Brain pericyte (primary cell): ENCODE data around the gene BID.
"Not testable (repeated sequence)": the region's sequence is repeated elsewhere in the genome, so short reads cannot be mapped to it uniquely, and the experiment has no call there.

ENCODE experiments used
- DNase-seq: peaks from one replicate; pipeline ENCODE4 v3.0.0-alpha.2; 2012; ENCODE audit warnings: low read depth, low spot score

The BID gene

GRCh38 chr22:17769716-17770082 lies 4.6 kb downstream of the BID start:
- DNase-seq, result no peak

- no peak for DNase-seq
Measured at GRCh38 chr22:17769013-17769715, 5.1 kb downstream of the BID start.

DNA sequence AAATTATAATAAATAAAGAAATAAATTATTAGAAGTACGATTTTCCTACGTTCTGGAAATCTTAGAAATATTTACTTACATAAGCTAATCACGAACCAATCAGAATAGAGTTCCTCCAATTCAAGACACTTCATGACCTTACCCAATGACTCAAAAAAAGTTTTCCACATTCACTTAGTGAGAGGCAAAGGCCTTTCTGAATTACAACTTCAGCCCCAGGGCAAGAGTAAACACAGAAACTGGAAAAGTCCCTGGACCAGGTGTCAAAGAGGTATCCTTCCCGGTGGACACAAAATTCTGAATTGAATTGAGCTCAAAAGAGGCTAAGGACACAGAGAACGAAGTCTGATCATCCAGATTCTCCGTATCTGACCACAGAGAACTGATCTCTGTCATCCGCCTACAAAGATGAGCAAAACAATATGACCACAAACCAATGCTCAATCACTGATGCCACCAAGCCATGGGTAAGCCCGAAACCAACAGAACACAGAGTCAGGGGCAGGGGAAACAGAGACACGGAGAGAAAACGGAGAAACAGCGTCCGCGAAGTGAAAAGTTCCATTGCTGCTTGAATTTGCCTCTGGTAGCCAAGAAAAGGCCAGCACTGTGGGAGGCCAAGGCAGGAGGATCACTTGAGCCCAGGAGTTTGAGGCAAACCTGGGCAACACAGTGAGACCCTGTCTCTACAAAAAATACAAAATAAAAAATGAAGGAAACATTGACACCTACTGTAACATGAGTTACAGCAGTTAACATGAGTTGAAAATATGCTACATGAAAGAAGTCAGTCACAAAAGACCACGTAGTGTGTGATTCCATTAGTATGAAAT lies 6.8 kb downstream of the BID start:
- no peak for DNase-seq

DNA sequence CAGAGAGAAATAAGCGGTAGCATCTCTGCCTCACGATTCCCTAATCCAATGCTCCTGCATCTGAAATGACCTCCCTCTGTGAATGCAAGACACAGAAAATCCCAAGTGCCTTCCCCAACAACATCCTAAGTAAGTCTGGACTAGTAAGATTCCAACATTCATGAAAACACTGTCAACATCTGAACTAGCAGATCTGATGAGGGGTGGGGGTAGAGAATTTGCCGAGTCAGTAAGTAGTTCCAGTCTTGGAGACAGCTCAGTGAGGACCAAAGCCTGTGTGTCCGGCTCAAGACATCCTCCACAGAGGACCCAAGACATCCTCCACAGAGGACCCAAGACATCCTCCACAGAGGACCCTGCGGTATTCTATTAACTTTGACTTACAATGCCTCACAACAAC lies 9.4 kb downstream of the BID start:
- DNase-seq, result not testable (repeated sequence)

- no peak for DNase-seq
Measured at GRCh38 chr22:17764036-17764435, 10.2 kb downstream of the BID start.

GRCh38 chr22:17763442-17763841 lies 10.8 kb downstream of the BID start:
- not testable (repeated sequence) for DNase-seq

DNA sequence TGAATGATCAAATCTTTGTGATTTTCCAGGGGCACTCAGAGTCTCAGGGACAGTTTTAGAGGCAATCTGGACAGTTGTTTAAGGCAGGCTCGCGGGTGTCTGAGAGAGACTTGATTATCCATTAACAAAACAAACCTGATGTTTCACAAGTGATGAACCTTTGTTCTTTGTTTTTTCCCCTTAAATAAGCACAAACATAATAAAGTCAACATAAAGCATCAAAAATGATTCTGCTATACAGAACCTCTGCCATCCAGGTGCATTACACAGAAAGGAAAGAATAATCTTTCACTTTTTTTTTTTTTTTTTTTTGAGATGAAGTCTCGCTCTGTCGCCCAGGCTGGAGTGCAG lies 13.2 kb downstream of the BID start:
- no peak for DNase-seq

GRCh38 chr22:17754233-17754925 lies 19.9 kb downstream of the BID start:
- no peak for DNase-seq

DNA sequence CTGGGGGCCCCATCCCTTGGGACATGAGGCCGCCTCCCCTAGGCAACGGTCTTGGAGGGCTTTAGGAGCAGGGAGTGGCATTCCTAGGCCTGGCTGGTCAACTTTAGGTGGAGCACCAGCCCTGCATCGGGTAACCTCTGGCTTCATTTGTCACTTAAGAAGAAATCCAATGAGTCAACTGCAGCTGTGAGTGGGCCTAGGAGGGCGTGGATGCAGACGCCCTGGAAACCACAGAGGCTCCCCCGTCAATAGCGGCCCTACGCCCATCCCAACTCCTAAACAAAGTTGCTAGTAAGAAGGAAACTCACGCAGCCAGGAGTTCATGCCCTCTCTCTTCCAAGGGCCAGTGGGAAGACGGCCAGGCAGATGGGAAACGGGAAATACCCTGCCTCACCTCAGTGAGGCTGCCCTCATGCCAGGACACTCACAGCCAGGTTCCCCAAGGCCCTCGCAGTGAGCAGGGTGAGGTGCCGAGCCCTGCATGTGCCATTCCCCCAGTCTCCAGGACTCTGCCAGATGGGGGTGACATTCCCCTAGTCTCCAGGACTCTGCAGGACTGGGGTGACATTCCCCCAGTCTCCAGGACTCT lies 20.8 kb downstream of the BID start:
- DNase-seq, result no peak

DNA sequence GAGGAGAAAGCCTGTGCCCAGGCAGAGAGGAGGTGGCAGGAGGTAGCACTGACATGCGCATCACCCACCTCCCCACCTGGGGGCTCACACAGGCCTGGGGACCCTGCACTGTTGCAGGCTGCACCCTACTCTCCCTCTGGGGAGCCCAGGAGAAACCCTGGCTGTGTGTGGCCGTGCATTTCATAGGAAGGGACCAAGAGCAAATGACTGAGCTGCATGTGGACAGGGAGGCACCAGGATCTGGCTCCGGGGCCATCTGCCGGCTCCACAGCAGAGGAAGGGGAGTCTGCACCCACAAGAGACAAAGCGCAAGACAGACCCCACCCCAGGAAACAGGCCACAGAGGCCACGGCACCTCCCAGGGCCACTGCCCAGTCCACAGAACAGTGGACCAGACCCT lies 22.7 kb downstream of the BID start:
- no peak for DNase-seq

DNA sequence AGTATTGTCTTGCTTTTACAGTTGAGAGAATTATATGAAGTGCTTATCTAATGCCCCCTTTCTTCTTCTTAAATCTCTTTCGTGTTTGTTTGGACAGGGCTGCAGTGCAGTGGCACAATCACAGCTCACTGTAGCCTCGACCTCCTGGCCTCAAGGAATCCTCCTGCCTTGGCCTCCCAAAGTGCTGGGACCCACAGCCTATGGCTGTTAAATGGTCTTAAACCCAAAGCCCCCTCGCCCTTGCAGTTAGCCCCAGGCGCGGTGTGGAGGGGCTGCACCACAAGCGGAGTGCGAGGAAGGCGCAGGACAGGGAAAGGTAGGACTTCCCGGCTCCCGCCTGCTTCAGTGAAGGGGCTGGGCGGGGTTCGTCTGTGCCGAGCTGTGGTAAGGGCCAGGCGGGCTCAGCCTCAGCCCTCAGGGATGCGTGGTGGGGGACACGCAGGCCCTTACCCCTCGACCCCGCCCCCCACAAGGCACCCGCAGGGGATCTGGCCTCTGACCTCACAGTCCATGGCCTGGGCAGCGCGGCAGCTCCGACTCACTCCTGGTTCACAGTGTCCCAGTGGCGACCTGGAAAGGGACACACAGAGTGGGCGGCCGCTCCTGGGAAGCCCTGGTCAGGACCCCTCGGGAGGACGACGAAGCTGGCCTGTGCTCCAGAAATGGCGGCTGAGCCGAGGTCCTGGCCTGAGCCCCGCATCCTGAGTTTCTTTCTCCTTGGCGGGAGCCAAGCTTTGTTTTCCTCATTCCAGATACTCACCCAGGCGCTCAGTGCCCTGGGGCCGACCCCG lies 24.5 kb downstream of the BID start:
- DNase-seq, result no peak

DNA sequence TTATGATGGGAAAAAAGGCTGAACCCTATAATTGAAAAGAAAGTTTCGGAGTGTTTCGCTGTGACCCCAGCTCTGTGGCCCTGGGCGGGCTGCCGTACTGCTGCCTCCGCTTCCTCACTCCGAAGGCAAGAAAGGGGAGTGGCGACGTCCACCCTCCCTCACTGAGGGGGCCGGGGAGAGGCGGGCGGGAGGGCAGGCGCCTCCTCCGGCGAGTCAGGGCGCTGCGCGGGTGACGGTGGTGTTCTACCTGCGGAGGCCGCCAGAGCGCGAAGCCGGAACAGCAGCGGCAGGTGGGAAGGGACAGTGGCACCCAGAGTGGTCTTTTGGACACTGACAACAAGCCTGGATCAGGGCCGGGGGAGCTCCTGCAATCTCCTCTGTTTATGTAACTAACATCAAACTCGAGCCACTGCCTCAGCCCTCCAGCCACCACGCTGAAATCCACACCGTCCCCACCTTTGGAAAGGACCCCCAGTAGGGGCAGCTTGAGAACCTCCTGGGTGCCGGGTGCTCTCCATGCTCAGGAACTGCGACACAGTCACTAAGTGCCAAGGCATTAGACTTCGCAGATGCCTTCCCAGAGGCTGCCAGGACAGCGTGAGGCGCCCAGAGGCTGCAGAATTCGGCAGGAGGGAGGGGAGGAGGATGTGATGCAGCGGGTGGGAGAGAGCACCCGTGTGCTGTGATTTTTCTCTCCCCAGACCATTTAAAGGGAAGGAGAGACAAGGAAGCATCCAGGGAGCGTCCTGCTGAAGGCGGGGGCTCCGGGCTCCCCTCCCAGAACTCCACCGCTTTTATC lies 25.5 kb downstream of the BID start:
- DNase-seq, result no peak

DNA sequence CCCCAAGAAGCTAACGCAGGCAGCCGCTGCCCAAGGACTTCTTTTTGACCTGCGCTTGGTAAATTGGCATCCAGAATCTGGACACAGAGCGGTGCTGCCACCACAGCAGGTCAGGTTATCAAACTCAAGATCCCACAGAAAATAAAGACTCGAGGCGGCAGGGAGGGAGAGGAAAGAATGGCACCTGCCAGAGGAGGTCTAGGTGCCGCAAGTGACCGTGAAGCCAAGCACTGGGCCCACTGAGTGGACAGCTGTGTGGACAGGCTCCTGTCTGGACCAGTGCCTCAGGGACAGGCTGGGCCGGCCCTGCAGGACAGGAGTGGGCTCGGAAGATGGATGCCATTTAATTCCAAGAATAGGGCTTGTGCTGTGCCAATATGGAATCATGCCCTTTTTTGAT lies 27.4 kb downstream of the BID start:
- no peak for DNase-seq

GRCh38 chr22:17744430-17744829 lies 29.8 kb downstream of the BID start:
- no peak for DNase-seq

DNA sequence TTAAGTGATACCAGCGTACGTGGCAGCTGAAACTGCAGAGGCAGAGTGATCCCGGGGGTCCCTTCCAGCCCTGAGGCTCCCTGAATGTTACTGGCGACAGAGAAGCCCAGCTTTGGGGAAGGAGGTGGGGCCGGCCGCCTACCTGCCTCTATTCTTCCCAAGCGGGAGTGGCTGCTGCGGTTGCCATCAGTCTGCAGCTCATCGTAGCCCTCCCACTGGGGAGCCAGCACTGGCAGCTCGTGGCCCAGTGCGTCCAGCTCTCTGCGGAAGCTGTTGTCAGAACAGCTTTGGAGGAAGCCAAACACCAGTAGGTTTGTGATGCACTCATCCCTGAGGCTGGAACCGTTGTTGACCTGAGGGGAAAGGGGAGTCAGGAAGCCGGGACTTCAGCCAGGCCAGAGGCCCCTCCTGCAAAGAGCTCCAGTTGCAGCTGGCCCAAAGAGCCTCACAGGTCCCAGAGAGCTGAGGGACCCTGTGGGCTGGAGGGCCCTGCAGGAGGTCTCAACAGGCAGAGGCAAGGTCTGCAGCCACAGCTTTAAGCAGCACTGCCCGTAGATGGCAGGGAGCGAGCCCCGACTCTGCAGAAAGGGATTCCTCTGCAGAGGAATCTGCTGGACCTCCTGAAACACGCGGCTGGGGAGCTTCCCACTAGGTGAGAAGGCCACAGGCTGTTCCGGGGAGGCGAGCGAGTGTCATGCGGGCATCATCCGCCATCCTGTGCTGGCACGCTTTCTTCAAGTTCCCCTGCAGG lies 30.4 kb downstream of the BID start:
- DNase-seq, result no peak

DNA sequence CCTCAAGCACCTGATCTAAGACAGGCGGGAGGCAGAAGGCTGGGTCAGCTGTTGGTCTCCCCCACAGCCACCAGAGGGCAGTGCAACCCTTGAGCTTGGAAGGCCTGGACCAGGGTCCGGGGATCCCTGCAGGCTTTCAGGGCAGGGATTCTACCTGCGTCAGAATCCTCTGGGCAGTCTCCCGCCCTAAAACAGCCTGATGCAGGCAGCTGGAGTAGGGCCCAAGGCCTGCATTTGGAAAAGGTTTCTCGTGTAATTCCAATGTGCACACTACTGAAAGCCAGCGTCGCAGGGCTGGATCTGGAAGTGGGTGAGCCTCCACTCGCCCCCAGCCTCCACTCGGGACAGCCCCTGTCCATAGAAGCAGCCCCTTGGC lies 31.8 kb downstream of the BID start:
- no peak for DNase-seq

DNA sequence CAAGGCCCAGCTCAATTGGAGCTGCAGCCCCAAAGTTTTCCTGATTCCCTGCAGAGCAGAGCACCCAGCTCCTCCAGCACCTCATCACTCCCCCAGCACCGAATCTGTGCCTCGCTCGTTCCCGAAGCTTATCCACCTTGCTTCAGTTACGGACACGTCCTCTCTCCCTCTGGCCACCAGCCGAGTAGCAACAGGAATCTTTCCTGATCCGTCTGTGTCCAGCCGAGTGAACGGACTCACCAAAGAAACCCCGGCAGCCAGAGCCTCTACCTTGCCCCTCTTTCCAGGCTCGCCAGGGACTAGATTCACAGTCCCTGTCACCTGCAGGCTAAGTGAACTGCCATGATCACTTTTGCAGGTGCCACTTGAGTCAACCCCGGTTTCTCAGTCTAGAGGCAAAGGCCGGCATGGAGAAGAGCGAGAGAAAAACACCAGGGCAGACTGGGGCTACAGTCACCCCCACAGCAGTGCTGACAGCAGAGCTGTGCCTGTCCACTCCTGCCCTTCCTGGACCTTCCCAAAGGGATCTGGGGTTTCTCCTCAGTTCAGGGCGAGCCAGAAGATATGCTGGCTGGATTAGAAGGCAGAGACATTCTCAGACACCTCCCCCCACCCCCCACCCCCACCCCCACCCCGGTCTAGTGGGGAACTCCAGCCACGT lies 32.3 kb downstream of the BID start:
- no peak for DNase-seq

DNA sequence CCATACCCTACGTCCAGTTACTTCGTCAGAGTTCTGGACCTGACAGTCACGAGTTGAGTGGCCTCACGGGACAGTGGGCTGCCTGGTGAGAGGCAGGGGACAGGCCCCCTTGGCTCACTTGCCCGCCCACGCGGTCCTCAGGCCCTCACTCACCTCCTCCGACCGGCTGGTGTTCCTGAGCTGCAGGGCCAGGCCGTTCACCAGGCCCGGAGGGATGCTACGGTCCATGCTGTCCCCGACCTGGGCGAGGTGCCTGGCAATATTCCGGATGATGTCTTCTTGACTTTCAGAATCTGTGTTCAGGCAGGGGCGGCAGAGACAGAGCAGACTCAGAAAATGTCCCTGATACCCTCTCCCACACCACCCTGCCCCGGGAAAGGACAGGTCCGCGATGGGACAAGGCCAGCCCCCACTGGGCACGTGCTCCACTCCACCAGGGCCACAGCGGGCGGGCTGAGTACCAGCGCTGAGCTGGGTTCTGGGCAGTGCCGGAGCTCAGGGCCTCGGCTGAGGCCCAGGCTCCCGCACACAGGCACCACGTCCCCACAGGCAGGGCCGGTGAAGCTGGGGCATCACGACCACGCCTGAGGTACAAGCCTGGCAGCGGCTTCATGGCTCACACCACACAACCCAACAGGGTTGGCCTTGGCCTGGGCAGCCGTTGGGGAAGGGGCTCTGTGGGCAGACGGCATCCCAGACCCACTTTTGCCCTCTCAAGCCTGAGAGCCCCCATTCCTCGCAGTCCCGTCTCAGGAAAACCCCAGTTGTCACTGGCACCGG lies 34.9 kb downstream of the BID start:
- DNase-seq, result no peak
